Ishikawa (cell line): Measurements from ENCODE around the gene CHRNA5.

Source experiments
- CEBPB ChIP-seq: IDR thresholded peaks from 2 replicates; pipeline ENCODE4 v1.6.1; 2012
- CREB1 ChIP-seq: IDR thresholded peaks from 2 replicates; pipeline ENCODE4 v1.6.1; 2012; ENCODE audit warnings: low read depth
- EGR1 ChIP-seq: IDR thresholded peaks from 2 replicates; pipeline ENCODE4 v1.6.1; 2012
- EP300 ChIP-seq: IDR thresholded peaks from 2 replicates; pipeline ENCODE4 v1.6.1; 2012; ENCODE audit warnings: borderline replicate concordance
- FOXM1 ChIP-seq: IDR thresholded peaks from 2 replicates; pipeline ENCODE4 v1.6.1; 2012; ENCODE audit warnings: low read depth, borderline replicate concordance
- NFIC ChIP-seq: IDR thresholded peaks from 2 replicates; pipeline ENCODE4 v1.6.1; 2012
- RAD21 ChIP-seq: IDR thresholded peaks from 2 replicates; pipeline ENCODE4 v1.6.1; 2012; ENCODE audit warnings: low read depth
- TAF1 ChIP-seq: IDR thresholded peaks from 2 replicates; pipeline ENCODE4 v1.6.1; 2012; ENCODE audit warnings: low read depth, mild to moderate bottlenecking
- TCF12 ChIP-seq: IDR thresholded peaks from 2 replicates; pipeline ENCODE4 v1.6.1; 2012; ENCODE audit warnings: low read depth
- TEAD4 ChIP-seq: IDR thresholded peaks from 2 replicates; pipeline ENCODE4 v1.6.1; 2012
- YY1 ChIP-seq: IDR thresholded peaks from 2 replicates; pipeline ENCODE4 v1.6.1; 2012; ENCODE audit warnings: low read depth
- ZBTB7A ChIP-seq: IDR thresholded peaks from 2 replicates; pipeline ENCODE4 v1.6.1; 2012; ENCODE audit warnings: low read depth
- TF ChIP-seq, protein P1 (sequence below): IDR thresholded peaks from 2 replicates; pipeline ENCODE4 v1.6.1; 2012; ENCODE audit warnings: low read depth, mild to moderate bottlenecking
- TF ChIP-seq, protein P2 (sequence below): IDR thresholded peaks from 2 replicates; pipeline ENCODE4 v1.6.1; 2012
- TF ChIP-seq, protein P3 (sequence below): IDR thresholded peaks from 2 replicates; pipeline ENCODE4 v1.6.1; 2012

The CHRNA5 gene

DNA sequence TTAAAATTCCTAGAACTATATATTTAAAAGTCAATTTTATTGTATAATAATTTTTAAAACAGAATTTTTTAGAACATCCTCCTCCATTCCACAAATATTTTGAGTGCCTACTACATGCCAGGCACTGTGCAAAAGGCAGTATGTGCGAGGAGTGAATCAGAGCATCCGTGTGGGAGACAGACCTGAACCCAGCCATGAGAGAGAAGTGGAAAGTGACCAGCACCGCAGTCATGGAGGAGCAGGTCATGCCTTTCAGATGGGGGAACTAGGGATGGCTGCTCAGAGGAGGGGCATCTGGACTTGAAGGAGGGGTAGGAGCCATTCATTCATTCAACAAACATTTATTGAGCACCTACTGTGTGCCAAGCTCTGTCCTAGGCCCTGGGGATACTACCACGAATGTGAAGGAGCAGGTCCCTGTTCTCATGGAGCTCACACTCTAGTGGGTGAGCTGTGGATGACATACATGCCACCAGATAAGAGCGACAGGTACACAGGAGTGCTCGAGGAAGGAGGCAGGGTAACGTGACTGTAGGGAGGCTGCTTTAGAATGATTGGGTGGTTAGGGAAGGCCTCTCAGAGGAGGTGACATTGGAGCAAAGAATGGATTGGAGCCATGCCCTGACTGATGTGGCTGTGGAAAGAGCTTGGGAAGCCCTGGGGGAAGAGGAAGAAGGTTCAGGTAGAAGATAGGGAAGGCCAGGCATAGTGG is 58.6 kb downstream of the CHRNA5 start:
- TF ChIP-seq TCF12, result no peak
- TF ChIP-seq EGR1, result no peak
- no peak for TF ChIP-seq EP300

DNA sequence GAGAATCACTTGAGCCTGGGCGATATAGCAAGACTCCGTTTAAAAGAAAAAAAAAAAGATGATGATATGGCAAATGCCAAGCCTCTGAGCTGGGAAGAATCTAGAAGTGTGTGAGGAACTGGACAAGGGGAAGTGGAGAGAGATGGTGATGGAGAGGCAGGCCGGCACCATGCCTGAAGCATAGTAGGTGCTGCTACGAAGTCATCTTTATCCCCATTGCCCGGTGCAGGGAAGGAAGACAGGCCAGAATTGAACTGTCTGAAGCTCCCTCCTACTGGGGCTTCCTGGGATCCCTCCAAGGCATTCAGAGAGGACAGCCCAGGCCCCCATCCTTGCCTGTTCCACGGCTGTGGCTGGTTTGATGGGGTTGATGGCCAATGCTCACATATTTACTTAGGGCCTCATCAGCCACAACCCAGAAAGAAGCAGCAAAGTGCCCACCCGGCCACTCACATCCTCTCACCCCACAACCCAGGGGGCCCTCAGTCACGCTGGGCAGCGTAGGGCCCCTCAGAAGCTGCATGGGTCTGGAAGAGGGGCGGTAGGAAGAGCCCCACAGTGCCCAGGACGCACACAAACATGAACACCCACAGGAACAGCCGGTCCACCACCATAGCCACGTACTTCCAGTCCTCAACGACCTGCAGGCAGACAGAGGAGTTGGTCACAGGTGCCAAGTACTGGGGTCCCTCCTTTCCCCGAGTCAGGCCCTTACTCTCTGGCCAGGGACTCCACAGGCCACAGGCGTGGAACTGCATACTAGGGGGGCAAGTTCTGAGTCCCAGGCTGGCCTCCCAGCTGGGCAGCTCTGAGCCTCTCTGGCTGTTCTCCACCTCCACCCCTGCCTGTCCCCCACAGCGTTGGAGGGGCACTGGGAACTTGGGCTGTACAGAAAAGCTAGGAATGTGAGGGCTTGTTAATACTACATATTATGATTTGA is 59.6 kb downstream of the CHRNA5 start:
- TF ChIP-seq, protein P1, sequence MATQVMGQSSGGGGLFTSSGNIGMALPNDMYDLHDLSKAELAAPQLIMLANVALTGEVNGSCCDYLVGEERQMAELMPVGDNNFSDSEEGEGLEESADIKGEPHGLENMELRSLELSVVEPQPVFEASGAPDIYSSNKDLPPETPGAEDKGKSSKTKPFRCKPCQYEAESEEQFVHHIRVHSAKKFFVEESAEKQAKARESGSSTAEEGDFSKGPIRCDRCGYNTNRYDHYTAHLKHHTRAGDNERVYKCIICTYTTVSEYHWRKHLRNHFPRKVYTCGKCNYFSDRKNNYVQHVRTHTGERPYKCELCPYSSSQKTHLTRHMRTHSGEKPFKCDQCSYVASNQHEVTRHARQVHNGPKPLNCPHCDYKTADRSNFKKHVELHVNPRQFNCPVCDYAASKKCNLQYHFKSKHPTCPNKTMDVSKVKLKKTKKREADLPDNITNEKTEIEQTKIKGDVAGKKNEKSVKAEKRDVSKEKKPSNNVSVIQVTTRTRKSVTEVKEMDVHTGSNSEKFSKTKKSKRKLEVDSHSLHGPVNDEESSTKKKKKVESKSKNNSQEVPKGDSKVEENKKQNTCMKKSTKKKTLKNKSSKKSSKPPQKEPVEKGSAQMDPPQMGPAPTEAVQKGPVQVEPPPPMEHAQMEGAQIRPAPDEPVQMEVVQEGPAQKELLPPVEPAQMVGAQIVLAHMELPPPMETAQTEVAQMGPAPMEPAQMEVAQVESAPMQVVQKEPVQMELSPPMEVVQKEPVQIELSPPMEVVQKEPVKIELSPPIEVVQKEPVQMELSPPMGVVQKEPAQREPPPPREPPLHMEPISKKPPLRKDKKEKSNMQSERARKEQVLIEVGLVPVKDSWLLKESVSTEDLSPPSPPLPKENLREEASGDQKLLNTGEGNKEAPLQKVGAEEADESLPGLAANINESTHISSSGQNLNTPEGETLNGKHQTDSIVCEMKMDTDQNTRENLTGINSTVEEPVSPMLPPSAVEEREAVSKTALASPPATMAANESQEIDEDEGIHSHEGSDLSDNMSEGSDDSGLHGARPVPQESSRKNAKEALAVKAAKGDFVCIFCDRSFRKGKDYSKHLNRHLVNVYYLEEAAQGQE, result no peak
- TF ChIP-seq, protein P2, sequence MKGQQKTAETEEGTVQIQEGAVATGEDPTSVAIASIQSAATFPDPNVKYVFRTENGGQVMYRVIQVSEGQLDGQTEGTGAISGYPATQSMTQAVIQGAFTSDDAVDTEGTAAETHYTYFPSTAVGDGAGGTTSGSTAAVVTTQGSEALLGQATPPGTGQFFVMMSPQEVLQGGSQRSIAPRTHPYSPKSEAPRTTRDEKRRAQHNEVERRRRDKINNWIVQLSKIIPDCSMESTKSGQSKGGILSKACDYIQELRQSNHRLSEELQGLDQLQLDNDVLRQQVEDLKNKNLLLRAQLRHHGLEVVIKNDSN, result no peak
- TF ChIP-seq CEBPB, result no peak
- no peak for TF ChIP-seq EP300
- no peak for TF ChIP-seq YY1
- no peak for TF ChIP-seq NFIC
- no peak for TF ChIP-seq TEAD4
- TF ChIP-seq CREB1, result no peak
- TF ChIP-seq RAD21, result no peak
- TF ChIP-seq TAF1, result no peak
- TF ChIP-seq, protein P3, sequence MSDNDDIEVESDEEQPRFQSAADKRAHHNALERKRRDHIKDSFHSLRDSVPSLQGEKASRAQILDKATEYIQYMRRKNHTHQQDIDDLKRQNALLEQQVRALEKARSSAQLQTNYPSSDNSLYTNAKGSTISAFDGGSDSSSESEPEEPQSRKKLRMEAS, result no peak
- TF ChIP-seq TCF12, result no peak
- TF ChIP-seq FOXM1, result no peak
- TF ChIP-seq ZBTB7A, result no peak
- no peak for TF ChIP-seq EGR1

DNA sequence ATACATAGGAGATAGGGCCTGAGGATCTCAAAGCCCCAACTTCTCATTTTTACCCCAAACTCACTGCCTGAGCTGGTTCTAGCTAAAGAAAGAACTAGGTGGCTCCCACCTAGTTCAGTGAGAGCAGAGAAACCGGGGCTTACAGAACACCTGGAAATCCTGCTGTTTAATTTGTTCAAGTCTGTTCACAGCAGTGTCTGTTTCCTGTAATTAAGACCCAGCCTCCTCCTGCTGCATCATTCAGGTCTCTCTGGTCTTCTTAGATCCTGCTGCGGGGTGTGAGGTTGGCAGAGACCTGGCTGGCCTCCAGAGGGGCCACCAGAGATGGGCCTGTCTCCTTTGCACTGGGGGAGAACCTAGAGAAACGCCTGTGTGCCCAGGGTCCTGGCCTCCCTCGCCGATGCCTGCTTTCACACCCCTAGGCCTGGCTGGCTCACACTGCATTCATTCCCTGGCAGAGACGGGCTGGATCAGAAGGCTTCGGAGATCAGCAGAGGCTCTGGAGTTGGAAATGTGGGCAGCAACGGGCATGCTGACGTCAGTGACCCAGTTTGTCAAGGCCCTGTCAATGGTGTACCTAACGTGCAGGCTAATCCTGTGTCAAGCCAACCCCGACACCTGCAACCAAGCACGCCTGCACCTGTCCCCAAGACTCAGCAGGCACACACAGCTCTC is 60.4 kb downstream of the CHRNA5 start:
- TF ChIP-seq TAF1, result no peak
- TF ChIP-seq, protein P3, result no peak
- no peak for TF ChIP-seq TCF12
- TF ChIP-seq ZBTB7A, result no peak
- TF ChIP-seq CEBPB, result no peak
- TF ChIP-seq, protein P2, result no peak
- no peak for TF ChIP-seq RAD21
- no peak for TF ChIP-seq FOXM1
- no peak for TF ChIP-seq CREB1
- TF ChIP-seq, protein P1, result no peak
- no peak for TF ChIP-seq YY1
- TF ChIP-seq EGR1, result no peak
- no peak for TF ChIP-seq TEAD4
- no peak for TF ChIP-seq NFIC
- no peak for TF ChIP-seq EP300

DNA sequence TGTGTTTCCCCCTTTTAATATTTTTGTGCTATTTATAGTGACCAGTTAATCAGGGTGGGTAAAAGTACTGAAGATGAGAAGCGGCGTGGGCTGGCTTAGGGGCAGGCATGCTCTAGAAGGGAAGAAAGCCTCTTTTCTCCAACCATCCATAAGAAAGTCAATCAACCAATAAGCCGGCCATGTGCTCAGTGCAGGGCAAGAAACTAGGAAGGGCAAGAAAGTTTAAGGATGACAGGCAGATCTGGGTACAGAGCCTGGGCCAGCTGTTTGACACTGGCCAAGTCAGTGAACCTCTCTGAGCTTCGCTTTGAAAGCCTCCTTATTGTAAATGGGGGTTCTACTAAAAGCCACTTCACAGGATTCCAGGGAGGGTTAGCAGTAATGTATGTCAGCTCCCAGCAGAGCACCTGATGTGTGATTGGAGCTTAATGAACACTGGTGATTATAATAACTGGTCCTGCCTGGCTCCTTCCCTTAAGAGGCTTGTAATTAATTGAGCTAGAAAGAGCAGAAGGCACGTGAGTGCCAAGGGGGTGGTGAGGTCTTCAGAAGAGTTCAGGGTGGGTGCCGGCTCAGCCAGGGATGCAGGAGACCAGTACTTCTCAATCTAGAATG is 61.2 kb downstream of the CHRNA5 start:
- TF ChIP-seq, protein P2, result no peak
- TF ChIP-seq YY1, result no peak
- TF ChIP-seq ZBTB7A, result no peak
- no peak for TF ChIP-seq EP300
